Fibroblast of skin of left biceps (primary cell): Measurements from ENCODE around the gene DUSP2.

Experiments used
- DNase-seq, 2 experiments: peaks; one replicate each; pipeline ENCODE4 v3.0.0-alpha.2; 2013; ENCODE audit warnings: low read depth in 2 of 2

Gene DUSP2

DNA sequence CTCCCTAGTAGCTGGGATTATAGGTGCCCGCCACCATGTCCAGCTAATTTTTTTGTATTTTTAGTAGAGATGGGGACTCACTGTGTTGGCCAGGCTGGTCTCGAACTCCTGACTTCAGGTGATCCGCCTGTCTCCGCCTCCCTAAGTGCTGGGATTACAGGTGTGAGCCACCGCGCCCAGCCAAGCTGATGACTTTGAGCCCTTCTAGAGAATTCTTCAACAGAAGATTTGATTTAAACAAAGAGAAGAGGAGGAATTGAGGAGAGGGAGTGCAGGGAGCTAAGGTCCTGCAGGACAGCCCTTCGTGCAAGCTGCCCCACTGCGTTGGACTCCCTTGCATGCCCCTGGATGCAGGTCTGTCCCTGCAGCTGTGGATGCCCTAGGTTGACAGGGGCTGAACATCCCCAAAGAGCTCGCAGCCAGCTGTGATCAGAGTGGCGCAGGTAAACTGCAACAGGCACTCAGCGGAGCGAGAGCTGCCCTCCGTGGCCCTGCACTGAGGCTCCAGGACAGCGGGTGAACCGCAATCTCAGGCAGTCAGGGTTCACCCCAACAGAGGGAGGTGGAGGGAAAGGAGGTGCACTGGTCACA lies 42.5 kb downstream of the DUSP2 start:
- DNase-seq, result no peak

DNA sequence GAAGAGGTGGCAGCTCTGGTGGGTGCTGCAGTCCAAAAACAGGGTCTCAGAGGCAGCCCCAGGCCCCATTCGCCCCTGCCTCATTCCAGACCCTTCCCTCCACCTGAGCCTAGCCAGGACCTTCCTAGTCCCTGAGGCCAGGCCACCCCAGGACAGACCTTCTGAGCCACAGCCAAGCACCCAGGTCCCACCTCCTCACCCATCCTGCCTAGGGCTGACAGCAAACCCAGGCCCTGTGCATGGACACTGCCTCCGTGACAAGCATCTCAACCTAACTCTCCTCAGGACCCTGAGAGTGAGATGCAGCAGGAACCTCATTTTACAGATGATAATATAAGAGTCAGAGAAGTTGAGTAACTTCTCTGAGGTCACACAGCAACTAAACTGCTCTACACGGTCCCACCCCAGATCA lies 44.3 kb downstream of the DUSP2 start:
- DNase-seq, result no peak

DNA sequence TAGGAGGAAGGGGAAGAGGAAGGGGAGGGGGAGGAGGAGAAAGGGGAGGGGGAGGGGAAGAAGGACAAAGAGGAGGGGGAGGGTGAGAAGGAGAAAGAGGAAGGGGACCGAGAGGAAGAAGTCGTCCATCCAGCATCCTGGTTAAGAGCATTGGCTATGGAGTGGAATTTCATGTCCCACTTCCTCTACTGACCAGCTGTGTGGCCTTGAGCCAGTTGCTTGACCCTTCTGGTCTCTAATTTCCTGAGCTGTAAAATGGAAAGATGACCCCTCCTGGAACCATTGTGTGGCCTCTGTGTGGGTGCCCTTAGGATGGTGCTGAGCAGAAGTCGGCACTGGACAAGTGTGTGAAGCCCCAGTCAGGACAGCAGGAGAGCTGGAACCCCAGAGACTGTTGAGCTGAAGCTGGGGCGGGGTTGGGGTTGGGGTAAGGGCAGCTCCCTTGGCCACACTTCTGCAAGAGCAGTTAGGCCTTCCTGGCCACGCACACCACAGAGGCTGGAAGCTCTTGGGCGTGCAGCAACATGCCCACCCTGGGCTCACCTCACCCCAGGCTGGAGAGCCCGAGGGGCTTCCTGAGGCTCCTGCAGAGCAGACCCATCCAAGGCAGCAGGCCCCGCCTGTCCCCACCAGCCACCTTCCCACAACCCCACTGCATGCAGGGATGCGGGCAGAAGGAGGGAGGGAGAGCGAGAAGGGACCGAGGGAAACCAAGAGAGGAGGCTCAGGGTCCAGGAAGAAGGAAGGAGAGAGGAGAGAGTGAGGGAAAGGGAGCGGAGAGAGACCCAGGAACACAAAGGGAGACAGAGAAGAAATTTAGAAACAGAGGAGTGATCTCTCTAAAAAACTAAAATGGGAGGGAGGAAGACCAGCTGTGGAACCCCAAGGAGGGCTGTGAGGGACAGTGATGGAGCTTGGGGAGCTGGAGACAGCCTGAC lies 45.1 kb downstream of the DUSP2 start:
- DNase-seq, result no peak

DNA sequence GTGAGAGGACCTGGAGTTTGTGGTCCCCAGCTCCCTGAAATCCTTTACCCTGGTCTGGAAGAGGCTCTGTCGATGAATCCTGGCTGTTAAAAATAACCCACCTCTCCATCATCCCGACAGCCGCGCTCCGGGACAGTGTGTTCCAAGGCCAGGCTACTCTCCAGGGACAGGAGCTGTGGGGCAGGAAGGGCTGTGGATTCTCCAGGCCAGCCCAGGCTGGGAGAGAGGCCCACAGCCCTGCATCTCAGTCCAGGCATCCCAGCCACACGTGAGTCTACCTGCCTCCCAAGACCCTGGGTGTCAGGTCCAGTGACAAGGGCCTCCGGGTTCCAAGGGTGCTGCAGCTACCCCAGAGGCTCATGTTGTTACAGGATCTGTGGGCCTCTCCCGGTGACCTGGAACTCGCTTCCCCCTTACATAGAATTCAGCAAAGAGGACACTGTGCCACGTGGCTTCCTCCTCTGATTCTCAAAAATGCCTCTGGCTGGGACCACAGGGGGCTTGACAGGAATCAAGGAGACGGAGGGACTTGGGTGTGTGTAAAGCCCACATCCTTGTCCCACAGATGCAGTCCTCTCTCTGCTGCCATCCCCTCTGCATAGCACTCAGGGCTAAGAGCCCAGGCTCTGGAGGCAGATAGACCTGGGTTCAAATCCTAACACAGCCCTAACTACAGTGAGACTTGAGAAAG lies 46.2 kb downstream of the DUSP2 start:
- no peak for DNase-seq

DNA sequence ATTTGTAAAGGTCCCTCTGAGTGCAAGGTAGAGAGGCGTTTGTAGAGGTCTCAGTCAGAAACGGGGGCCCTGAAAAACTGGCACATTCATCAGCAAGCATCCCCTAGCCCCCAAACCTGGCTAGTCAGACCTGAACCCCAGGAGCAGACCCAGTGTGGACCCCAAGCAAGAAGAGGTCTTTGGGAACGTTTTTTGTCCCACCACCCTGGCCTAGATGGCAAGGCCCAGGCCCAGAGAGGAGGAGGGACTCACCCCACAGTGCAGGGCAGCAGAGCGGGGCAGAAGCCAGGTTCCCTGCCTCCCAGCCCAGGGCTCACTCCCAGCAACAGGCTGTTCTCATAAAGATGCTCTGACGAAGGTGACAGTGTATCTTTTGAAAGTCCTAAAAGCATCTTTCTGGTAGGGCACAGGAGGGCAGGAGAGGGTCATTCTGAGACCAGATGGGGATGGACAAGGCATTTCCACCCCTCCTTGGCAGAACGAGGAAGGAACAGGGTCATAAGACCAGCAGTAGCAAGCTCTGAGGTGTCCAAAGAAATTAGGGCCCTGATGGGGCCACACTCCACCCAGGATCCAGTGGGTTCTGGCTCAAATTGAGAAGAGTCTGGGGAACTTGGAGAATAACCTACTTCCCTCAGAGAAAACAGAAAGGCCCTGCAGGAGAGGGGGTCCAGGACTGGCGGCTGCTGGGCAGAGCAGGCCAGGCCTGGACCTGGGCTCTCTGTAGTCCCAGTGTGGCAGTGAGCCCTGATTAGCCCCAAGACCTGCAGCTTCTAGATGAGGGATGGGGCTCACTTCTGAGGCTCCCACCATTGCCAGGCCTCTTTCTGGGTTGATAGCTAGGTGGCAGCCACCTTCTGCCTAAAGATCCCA lies 47.1 kb downstream of the DUSP2 start:
- DNase-seq, result no peak

DNA sequence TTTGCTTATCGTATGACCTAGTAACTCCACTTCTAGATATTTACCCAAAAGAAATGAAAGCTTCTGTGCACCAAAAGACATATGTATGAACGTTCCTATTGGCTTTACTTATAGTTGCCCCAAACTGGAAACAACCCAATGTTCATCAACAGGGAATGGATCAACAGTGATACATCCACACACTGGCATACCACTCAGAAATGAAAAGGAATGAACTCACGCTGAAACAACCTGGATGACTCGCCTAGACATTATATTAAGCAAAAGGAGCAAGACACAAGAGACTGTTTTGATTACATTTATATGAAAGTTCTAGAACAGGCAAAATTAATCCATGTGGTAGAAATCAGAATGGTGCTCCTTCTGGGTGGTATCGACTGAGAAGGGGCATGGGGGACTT lies 47.8 kb downstream of the DUSP2 start:
- no peak for DNase-seq

DNA sequence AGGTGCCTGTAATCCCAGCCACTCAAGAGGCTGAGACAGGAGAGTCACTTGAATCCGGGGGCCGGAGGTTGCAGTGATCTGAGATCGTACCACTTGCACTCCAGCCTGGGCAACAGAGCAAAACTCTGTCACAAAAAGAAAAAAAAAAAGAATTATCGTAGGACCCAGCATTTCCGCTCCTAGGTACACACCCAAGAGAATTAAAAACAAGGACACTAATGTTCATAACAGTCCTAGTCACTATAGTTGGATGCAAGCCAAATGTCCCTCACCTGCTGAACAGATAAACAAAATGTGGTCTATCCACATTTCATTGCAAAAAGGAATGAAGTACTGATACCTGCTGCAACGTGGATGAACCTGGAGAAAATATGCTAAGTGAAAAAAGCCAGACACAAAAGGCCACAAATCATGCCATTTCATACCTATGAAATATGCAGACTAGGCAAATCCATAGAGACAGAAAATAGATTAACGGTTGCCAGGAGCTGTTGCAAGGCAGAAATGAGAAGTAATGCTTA lies 50.1 kb downstream of the DUSP2 start:
- DNase-seq, result no peak

DNA sequence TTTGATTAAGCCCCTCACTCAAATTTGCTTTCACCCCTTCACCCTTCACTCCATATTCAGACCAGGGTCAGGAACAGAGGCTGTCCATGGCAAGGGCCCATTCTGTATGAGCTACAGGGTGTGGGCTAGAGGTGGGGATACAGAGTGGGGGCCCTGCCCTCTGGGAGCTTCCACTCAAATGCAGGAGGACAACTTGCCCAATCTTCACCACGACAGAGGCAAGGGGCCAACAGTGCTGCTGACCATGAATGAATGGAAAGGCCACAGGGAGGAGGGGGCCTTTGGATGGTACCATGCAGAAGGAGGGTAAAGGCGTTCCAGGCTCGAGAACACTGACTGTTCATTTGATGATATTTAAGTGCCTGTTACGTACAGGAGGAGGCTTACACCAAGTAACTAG lies 51.7 kb downstream of the DUSP2 start:
- DNase-seq, result no peak
